Measurements from ENCODE around the gene TBL3. TPM values are rescaled to one million over a fixed set of nuclear protein-coding genes. Genes with fewer than 3 reads are reported as not detected.

TBL3 gene
- total RNA-seq, 5 donors from 2014 or later (not counting 1 experiment from before 2014, with no cell fraction given), result 21.1 to 45.6 (median 36.9) TPM

DNA sequence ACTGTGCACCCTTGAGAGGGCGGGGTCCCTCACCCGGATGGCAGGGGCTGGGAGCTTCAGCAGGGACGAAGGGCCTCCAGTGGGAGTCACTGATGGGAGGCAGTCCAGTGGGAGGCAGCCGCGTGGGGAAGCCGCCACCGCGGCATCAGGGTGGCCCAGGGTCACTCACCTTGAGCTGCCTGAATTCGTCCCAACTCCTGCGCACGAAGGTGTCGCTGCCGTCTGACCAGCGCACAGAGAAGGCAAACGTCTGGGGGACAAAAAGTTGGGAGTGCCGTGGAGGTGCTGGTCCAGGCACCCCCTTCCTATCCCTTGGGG is 8.9 kb downstream of the TBL3 start:
- H3K4me1 ChIP-seq (ENCODE audit: control insufficient read depth in 1 of 2, extremely low read depth in 1 of 2, insufficient read depth in 2 of 2, low read length in 2 of 2), result peaks cover 0 to 41% of the 10 kb centered on the region in 2 experiments
- H3K27me3 ChIP-seq (replicated peaks in 1 of 2; ENCODE audit: control insufficient read depth in 2 of 2, extremely low read depth in 1 of 2, insufficient read depth in 2 of 2, low read length in 1 of 2), result peaks cover 0 to 70% of the 10 kb centered on the region in 2 experiments
- WGBS (ENCODE audit: insufficient coverage), result 25% methylated on average over 12 of the region's 16 CpGs
- peaks cover 11% of the 10 kb centered on the region for H3K36me3 Mint-ChIP-seq
- no peak overlapping the region for H3K4me3 Mint-ChIP-seq
- POLR2A ChIA-PET, result no interaction called here
- CTCF ChIA-PET, result no interaction called here
- ATAC-seq (replicated peaks in 1 of 4), result no peak
- H3K4me1 Mint-ChIP-seq, result peaks cover 10 to 19% (median 15%) of the 10 kb centered on the region in 3 donors
- peaks cover 0 to 32% of the 10 kb centered on the region in 2 donors for H3K27me3 Mint-ChIP-seq
- H3K4me3 ChIP-seq (ENCODE audit: control insufficient read depth in 1 of 2, extremely low read depth in 1 of 2, low read length in 1 of 2), result no peak overlapping the region
- peaks cover 12 to 22% of the 10 kb centered on the region in 2 donors for H3K36me3 ChIP-seq (ENCODE audit: control insufficient read depth in 2 of 2, extremely low read depth in 1 of 2, insufficient read depth in 1 of 2, low read length in 1 of 2)
- H3K27ac ChIP-seq (ENCODE audit: low read length), result no peak overlapping the region
- no peak for DNase-seq
- no peaks in the 10 kb centered on the region for H3K9me3 ChIP-seq
- H3K9me3 Mint-ChIP-seq, result no peaks in the 10 kb centered on the region
- H3K27ac Mint-ChIP-seq, result no peak overlapping the region

- Histone ChIP-seq H3K27me3 (replicated peaks in 1 of 2; ENCODE audit: control insufficient read depth in 2 of 2, extremely low read depth in 1 of 2, insufficient read depth in 2 of 2, low read length in 1 of 2) (peaks cover 0 to 63% of the 10 kb centered on the region in 2 experiments), H3K36me3 (ENCODE audit: control insufficient read depth in 2 of 2, extremely low read depth in 1 of 2, insufficient read depth in 1 of 2, low read length in 1 of 2) (peaks cover 8 to 22% of the 10 kb centered on the region in 2 donors), H3K4me1 (ENCODE audit: control insufficient read depth in 1 of 2, extremely low read depth in 1 of 2, insufficient read depth in 2 of 2, low read length in 2 of 2) (peaks cover 0 to 41% of the 10 kb centered on the region in 2 experiments), H3K9me3 (no peaks in the 10 kb centered on the region), H3K27ac (ENCODE audit: low read length) (no peak within 1 kb of the TSS), H3K4me3 (ENCODE audit: control insufficient read depth in 1 of 2, extremely low read depth in 1 of 2, low read length in 1 of 2) (no peak within 1 kb of the TSS)
- Mint-ChIP-seq H3K36me3 (peaks cover 7% of the 10 kb centered on the region), H3K27ac (no peak within 1 kb of the TSS), H3K9me3 (no peaks in the 10 kb centered on the region), H3K4me3 (peak within 1 kb of the TSS in 2 of 3 donors; percentile 82 to 83), H3K27me3 (peaks cover 0 to 28% of the 10 kb centered on the region in 2 donors), H3K4me1 (peaks cover 10 to 19% (median 15%) of the 10 kb centered on the region in 3 donors)
- DNase-seq (peak in 1 of 35 experiments; percentile 48), ATAC-seq (replicated peaks in 1 of 4) (peak in 1 of 4 experiments; percentile 30)
- ChIA-PET POLR2A (no interaction called here), CTCF (no interaction called here)
- no CpG with 5 or more reads among the region's 6 CpGs for WGBS (ENCODE audit: insufficient coverage)
These were observed 9.6 kb downstream of the TBL3 start, which contains the start of gene NOXO1 for GRCh38 chr16:1981398-1981836. Gene NOXO1, minus strand, starts transcription at chr16:1981469. Its CDS starts 290 bp downstream, at chr16:1981179.

DNA sequence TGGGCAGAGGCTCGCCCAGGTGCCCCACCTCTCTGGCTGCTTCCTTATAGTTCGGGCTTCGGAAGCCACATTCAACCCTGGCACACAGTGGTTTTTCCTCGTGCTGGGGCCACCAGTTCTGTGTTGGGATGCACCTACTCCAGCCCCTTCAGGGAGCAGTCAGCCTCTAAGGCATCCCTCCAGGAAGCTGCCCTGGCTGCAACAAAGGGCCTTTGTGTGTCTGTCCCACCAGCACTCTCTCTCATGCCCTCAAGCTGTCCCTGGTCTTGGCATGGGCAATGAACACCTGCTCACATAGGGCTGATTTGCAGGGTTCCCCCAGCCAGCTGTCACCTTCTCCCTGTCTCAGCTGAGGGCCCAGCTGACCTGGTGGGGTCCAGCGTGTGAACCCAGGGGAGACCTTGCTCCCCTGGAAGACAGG is 10.2 kb downstream of the TBL3 start:
- CTCF ChIA-PET, result no interaction called here
- peak overlapping the region in 2 of 3 donors; percentile 82 to 83 for H3K4me3 Mint-ChIP-seq
- Histone ChIP-seq H3K27ac (ENCODE audit: low read length) (no peak overlapping the region), H3K36me3 (ENCODE audit: control insufficient read depth in 2 of 2, extremely low read depth in 1 of 2, insufficient read depth in 1 of 2, low read length in 1 of 2) (peaks cover 8 to 16% of the 10 kb centered on the region in 2 donors), H3K9me3 (no peaks in the 10 kb centered on the region), H3K27me3 (replicated peaks in 1 of 2; ENCODE audit: control insufficient read depth in 2 of 2, extremely low read depth in 1 of 2, insufficient read depth in 2 of 2, low read length in 1 of 2) (peaks cover 0 to 57% of the 10 kb centered on the region in 2 experiments), H3K4me1 (ENCODE audit: control insufficient read depth in 1 of 2, extremely low read depth in 1 of 2, insufficient read depth in 2 of 2, low read length in 2 of 2) (peaks cover 0 to 41% of the 10 kb centered on the region in 2 experiments), H3K4me3 (ENCODE audit: control insufficient read depth in 1 of 2, extremely low read depth in 1 of 2, low read length in 1 of 2) (no peak overlapping the region)
- WGBS (ENCODE audit: insufficient coverage), result 59% methylated on average over 4 of the region's 5 CpGs
- peaks cover 10 to 20% (median 15%) of the 10 kb centered on the region in 3 donors for H3K4me1 Mint-ChIP-seq
- H3K36me3 Mint-ChIP-seq, result peaks cover 10% of the 10 kb centered on the region
- H3K27ac Mint-ChIP-seq, result no peak overlapping the region
- POLR2A ChIA-PET, result no interaction called here
- H3K9me3 Mint-ChIP-seq, result no peaks in the 10 kb centered on the region
- H3K27me3 Mint-ChIP-seq, result peaks cover 0 to 28% of the 10 kb centered on the region in 2 donors
- ATAC-seq (replicated peaks in 1 of 4) (no peak), DNase-seq (no peak)

DNA sequence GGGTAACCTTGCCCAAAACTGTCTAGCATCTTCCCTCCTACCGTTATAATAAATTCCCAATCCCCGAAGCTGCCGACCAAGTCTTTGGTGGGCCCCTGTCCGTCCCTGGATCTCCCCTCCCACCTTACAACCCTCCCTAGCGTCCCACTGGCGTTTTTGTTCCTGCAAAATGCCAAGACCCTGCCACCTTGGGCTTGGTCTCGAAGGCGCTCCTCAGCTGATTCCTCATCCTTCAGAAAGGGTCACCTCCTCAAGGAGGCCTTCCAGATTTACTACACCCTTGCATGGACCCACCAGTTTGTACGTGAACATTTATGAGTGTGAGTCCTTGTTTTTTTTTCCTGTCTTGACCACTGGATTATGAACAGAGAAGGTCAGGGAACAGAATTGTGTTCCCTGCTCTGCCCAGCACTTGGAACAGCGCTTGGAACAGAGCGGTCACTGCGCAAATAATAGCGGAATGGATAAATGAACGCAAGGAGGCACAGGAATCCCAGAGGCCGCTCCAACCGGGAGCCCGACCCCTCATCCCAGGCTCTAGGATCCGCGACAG is 11.2 kb downstream of the TBL3 start:
- POLR2A ChIA-PET, result no interaction called here
- no peak overlapping the region for H3K27ac ChIP-seq (ENCODE audit: low read length)
- CTCF ChIA-PET, result no interaction called here
- DNase-seq (no peak), ATAC-seq (replicated peaks in 1 of 4) (no peak)
- H3K9me3 ChIP-seq, result no peaks in the 10 kb centered on the region
- peaks cover 0 to 41% of the 10 kb centered on the region in 2 experiments for H3K4me1 ChIP-seq (ENCODE audit: control insufficient read depth in 1 of 2, extremely low read depth in 1 of 2, insufficient read depth in 2 of 2, low read length in 2 of 2)
- Mint-ChIP-seq H3K36me3 (peaks cover 5% of the 10 kb centered on the region), H3K4me3 (peak overlapping the region; percentile 68 to 83 (median 82)), H3K4me1 (peaks cover 10 to 20% (median 15%) of the 10 kb centered on the region in 3 donors), H3K27ac (peak overlapping the region in 1 of 2 donors; percentile 28), H3K9me3 (no peaks in the 10 kb centered on the region), H3K27me3 (peaks cover 0 to 30% of the 10 kb centered on the region in 2 donors)
- peaks cover 7 to 8% of the 10 kb centered on the region in 2 donors for H3K36me3 ChIP-seq (ENCODE audit: control insufficient read depth in 2 of 2, extremely low read depth in 1 of 2, insufficient read depth in 1 of 2, low read length in 1 of 2)
- H3K27me3 ChIP-seq (replicated peaks in 1 of 2; ENCODE audit: control insufficient read depth in 2 of 2, extremely low read depth in 1 of 2, insufficient read depth in 2 of 2, low read length in 1 of 2), result peaks cover 0 to 51% of the 10 kb centered on the region in 2 experiments
- H3K4me3 ChIP-seq (ENCODE audit: control insufficient read depth in 1 of 2, extremely low read depth in 1 of 2, low read length in 1 of 2), result peak overlapping the region; percentile 59 to 72
- 20% methylated on average over 17 of the region's 19 CpGs for WGBS (ENCODE audit: insufficient coverage)

- Mint-ChIP-seq H3K27ac (peak within 1 kb of the TSS; percentile 28 to 55), H3K27me3 (peaks cover 3 to 35% of the 10 kb centered on the region in 2 donors), H3K36me3 (peaks cover 5% of the 10 kb centered on the region), H3K4me1 (peaks cover 12 to 24% (median 17%) of the 10 kb centered on the region in 3 donors), H3K4me3 (peak within 1 kb of the TSS; percentile 71 to 83 (median 82)), H3K9me3 (no peaks in the 10 kb centered on the region)
- ATAC-seq (replicated peaks in 1 of 4) (peak; percentile 63 to 76 (median 74)), DNase-seq (peak in 15 of 35 experiments; percentile 28 to 74 (median 50))
- POLR2A ChIA-PET, result no interaction called here
- H3K27ac ChIP-seq (ENCODE audit: low read length), result peak within 1 kb of the TSS; percentile 55
- peak within 1 kb of the TSS; percentile 59 to 72 for H3K4me3 ChIP-seq (ENCODE audit: control insufficient read depth in 1 of 2, extremely low read depth in 1 of 2, low read length in 1 of 2)
- CTCF ChIA-PET, result no interaction called here
- no peaks in the 10 kb centered on the region for H3K9me3 ChIP-seq
- H3K36me3 ChIP-seq (ENCODE audit: control insufficient read depth in 2 of 2, extremely low read depth in 1 of 2, insufficient read depth in 1 of 2, low read length in 1 of 2), result peaks cover 3 to 7% of the 10 kb centered on the region in 2 donors
- WGBS (ENCODE audit: insufficient coverage), result under 1% methylated on average over 109 of the region's 109 CpGs
- peaks cover 2 to 50% of the 10 kb centered on the region in 2 experiments for H3K27me3 ChIP-seq (replicated peaks in 1 of 2; ENCODE audit: control insufficient read depth in 2 of 2, extremely low read depth in 1 of 2, insufficient read depth in 2 of 2, low read length in 1 of 2)
- peaks cover 0 to 41% of the 10 kb centered on the region in 2 experiments for H3K4me1 ChIP-seq (ENCODE audit: control insufficient read depth in 1 of 2, extremely low read depth in 1 of 2, insufficient read depth in 2 of 2, low read length in 2 of 2)
These were observed 11.9 kb downstream of the TBL3 start, which contains the start of gene GFER for GRCh38 chr16:1983544-1984346. Gene GFER, plus strand, starts transcription at chr16:1984193. Its CDS starts 26 bp downstream, at chr16:1984219.
